Testis (tissue), 3 donors: ENCODE measurements around the gene TMEM45B. TPM values are rescaled to one million over a fixed set of nuclear protein-coding genes. Genes with fewer than 3 reads are reported as not detected.

ENCODE experiments used
- DNase-seq: peaks from one replicate; pipeline ENCODE4 v3.0.0-alpha.2; 2019
- H3K27ac ChIP-seq, 2 donors: fragments of 200-600 bp; sonication (generic); one replicate each; pipeline ENCODE4 v1.5.1; 2019
- H3K27me3 ChIP-seq: fragments of 200-600 bp; sonication (generic); one replicate; pipeline ENCODE4 v1.5.1; 2019
- H3K36me3 ChIP-seq: fragments of 200-600 bp; sonication (generic); one replicate; pipeline ENCODE4 v1.5.1; 2017; ENCODE audit warnings: low read depth; ENCODE audit errors: missing control alignments
- H3K4me1 ChIP-seq: fragments of 200-600 bp; sonication (generic); one replicate; pipeline ENCODE4 v1.5.1; 2019
- H3K4me3 ChIP-seq, 2 donors: fragments of 200-600 bp; sonication (generic); one replicate each; pipeline ENCODE4 v1.5.1; 2017 to 2019
- H3K9me3 ChIP-seq: fragments of 200-600 bp; sonication (generic); one replicate; pipeline ENCODE4 v1.5.1; 2017
- POLR2A ChIP-seq: fragments of 450-650 bp; IDR thresholded peaks from one replicate; pipeline ENCODE4 v1.6.1; 2017; ENCODE audit warnings: antibody characterized with exemption, mild to moderate bottlenecking, moderate library complexity
- WGBS, 2 donors: methylation state at CpG; one replicate each; pipeline ENCODE4 v1.1.5; 2018; 5-methylcytosine and 5-hydroxymethylcytosine counted together
- intact Hi-C: fragments of 100-400 bp; cut with DNase I; formaldehyde crosslinking; loops from one replicate; pipeline ENCODE4 v1.15.1; 2023; ENCODE audit warnings: low total_unique reads
- polyA plus RNA-seq: library from polyadenylated mRNA; stranded (reverse); fragments of 350-450 nt; fragmentation: Illumina TruSeq; extraction: RNeasy Lipid Tissue Mini Kit (QIAGEN cat#74804); gene quantifications from one replicate; pipeline ENCODE4 v1.2.3, GENCODE V29; 2014; ENCODE audit warnings: low read depth, low replicate concordance; ENCODE audit not compliant: insufficient read depth
- total RNA-seq, 2 donors: library from RNA; depleted of rRNA; stranded (reverse); fragments of >200 nt; gene quantifications; one replicate each; pipeline ENCODE4 v1.2.3, GENCODE V29; 2016
- TF ChIP-seq, protein P1 (sequence below), 3 experiments: fragments of 450-650 bp in 2 of 3; fragments of 200-600 bp in 1 of 3; sonication (generic) in 1 of 3; IDR thresholded peaks; one replicate each; pipeline ENCODE4 v1.5.1; 2016 to 2019; ENCODE audit warnings: antibody characterized with exemption in 3 of 3, mild to moderate bottlenecking in 2 of 3, moderate library complexity in 1 of 3

Gene TMEM45B
- total and polyA plus RNA-seq, 3 donors from 2014 or later = 0.12 to 0.54 TPM; not detected in 1

DNA sequence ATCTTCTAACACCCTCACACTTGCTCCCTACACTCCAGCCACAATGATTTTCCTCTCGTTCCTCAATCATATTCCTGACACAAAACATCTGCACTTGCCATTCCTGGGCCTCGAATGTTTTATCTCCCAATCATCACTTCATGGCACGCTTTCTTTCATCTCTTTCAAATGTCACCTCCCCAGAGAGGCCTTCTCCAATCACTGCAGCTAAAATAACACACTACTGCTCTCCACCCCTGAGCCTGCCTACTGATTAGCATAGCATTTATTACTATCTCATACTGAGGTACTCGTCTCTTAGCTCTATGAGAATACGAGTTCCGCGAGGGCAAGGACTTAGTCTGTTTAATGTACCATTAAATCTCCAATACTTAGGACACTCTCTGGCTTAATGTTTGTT is 56.3 kb downstream of the TMEM45B start:
- Histone ChIP-seq H3K4me3 (no peak overlapping the region), H3K27me3 (no peaks in the 10 kb centered on the region), H3K9me3 (no peaks in the 10 kb centered on the region), H3K27ac (no peak overlapping the region), H3K4me1 (no peaks in the 10 kb centered on the region), H3K36me3 (no peaks in the 10 kb centered on the region)
- 87 to 88% methylated on average over 7 of the region's 7 CpGs for WGBS, 2 donors
- no peak for TF ChIP-seq POLR2A
- TF ChIP-seq, protein P1, sequence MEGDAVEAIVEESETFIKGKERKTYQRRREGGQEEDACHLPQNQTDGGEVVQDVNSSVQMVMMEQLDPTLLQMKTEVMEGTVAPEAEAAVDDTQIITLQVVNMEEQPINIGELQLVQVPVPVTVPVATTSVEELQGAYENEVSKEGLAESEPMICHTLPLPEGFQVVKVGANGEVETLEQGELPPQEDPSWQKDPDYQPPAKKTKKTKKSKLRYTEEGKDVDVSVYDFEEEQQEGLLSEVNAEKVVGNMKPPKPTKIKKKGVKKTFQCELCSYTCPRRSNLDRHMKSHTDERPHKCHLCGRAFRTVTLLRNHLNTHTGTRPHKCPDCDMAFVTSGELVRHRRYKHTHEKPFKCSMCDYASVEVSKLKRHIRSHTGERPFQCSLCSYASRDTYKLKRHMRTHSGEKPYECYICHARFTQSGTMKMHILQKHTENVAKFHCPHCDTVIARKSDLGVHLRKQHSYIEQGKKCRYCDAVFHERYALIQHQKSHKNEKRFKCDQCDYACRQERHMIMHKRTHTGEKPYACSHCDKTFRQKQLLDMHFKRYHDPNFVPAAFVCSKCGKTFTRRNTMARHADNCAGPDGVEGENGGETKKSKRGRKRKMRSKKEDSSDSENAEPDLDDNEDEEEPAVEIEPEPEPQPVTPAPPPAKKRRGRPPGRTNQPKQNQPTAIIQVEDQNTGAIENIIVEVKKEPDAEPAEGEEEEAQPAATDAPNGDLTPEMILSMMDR (IDR thresholded peaks at IDR 0.05) = no peak
- no peak for DNase-seq
- intact Hi-C loops = no loop called here

DNA sequence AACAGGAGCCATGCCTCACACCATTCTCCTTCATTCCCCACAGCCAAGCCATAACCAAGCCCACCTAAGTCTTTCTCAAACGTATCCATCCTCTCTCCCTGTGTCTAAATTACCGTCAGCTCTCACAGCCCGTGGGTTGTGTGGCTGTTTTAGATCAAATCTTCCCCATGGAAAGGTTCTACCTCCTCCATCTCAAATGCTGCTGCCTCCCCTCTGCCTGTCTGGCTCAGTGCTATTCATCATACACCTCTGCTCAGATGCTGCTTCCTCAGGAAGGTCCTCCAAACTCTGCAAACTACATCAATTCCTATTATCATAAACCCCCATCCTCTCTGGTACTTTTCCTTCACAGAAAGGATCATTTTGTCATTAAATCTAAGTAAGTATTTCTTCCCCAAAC is 64.7 kb downstream of the TMEM45B start:
- no peaks in the 10 kb centered on the region for H3K36me3 ChIP-seq
- H3K9me3 ChIP-seq = no peaks in the 10 kb centered on the region
- TF ChIP-seq POLR2A = no peak
- TF ChIP-seq, protein P1 (IDR thresholded peaks at IDR 0.05) = no peak
- WGBS, 2 donors = 89 to 95% methylated on average over 3 of the region's 3 CpGs
- intact Hi-C loops = no loop called here
- no peaks in the 10 kb centered on the region for H3K4me1 ChIP-seq
- no peak overlapping the region for H3K4me3 ChIP-seq
- no peaks in the 10 kb centered on the region for H3K27me3 ChIP-seq
- no peak overlapping the region for H3K27ac ChIP-seq
- no peak for DNase-seq

DNA sequence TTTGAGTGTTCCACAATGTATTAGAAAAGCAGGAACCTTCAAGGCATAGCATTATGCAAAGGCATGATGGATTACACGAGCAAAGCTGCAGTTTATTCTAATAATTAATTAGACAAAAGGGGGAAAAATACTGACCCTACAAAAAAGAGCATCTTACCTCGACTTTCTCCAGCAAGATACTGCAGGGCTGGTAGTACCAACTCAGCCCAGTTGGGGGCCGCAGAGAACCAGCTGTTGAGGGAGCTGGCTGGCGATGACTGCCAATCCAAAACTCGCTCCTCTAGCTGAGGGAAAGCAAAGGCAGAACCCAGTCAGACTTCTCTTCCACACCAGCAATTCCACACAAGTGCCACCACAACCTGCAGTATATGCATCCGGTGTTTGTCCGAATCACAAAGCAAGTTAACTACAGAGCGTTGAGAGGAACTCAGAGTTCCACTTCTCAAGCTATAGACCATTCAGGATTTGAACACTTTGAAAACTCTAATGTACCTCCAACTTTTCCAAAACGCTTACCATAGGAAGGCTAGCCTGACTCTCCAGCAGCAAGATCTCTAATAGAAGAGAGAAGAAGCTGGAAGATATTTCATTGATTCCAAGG is 66.0 kb downstream of the TMEM45B start:
- H3K9me3 ChIP-seq = no peaks in the 10 kb centered on the region
- DNase-seq = peak; percentile 45
- no peaks in the 10 kb centered on the region for H3K27me3 ChIP-seq
- H3K4me3 ChIP-seq = no peak overlapping the region
- no peaks in the 10 kb centered on the region for H3K4me1 ChIP-seq
- H3K27ac ChIP-seq = no peak overlapping the region
- WGBS, 2 donors = 71 to 85% methylated on average over 9 of the region's 9 CpGs
- TF ChIP-seq, protein P1 (IDR thresholded peaks at IDR 0.05) = peak in 2 of 3 experiments; percentile 29 to 49
- TF ChIP-seq POLR2A = no peak
- H3K36me3 ChIP-seq = no peaks in the 10 kb centered on the region
- intact Hi-C loops = no loop called here

DNA sequence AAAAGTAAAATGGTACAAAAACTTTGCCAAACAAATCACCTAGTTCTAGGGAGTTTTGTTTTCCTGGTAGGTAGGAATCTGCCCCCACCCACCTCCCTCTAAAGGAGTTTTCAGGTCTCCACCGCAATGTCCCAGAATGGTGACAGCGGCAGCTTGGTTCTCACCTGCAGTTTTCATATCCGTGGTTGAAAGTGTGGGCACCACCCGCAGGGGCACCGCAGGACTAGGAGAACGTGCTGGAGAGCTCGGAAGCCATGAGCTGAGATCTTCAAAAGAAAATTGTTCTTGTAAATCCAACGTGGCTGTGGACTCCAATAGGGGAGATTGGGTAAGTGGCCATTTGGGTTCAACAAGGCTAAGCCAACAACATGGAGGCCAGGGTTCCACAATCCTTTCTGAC is 68.9 kb downstream of the TMEM45B start:
- DNase-seq = no peak
- WGBS, 2 donors = 95 to 96% methylated on average over 8 of the region's 8 CpGs
- no peak overlapping the region for H3K4me3 ChIP-seq
- no peaks in the 10 kb centered on the region for H3K9me3 ChIP-seq
- H3K4me1 ChIP-seq = no peaks in the 10 kb centered on the region
- H3K36me3 ChIP-seq = no peaks in the 10 kb centered on the region
- H3K27me3 ChIP-seq = no peaks in the 10 kb centered on the region
- H3K27ac ChIP-seq = no peak overlapping the region
- intact Hi-C loops = no loop called here
- no peak for TF ChIP-seq POLR2A

DNA sequence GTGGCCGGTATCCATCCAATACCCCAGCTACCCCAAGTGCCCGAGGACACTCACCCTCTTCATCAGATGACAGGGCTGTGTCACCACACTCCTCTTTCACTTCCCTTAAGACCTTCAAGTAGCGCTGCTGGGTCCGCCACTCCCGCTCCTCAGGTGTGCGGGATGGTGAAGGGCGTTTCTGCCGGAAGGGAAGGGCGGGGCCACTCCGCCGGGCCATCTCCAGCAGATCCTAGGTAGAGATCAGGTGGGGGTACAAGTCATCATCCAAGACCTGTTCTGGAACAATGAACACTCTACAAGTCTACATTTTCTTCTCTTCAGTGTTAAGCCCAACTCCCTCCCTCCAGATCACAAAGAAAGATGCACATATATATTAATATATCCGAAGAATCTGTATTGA is 69.7 kb downstream of the TMEM45B start:
- H3K36me3 ChIP-seq = no peaks in the 10 kb centered on the region
- TF ChIP-seq, protein P1 (IDR thresholded peaks at IDR 0.05) = no peak
- TF ChIP-seq POLR2A = no peak

More for the DNA sequence above, 69.7 kb downstream of the TMEM45B start:
- no peak overlapping the region for H3K27ac ChIP-seq
- H3K4me1 ChIP-seq = no peaks in the 10 kb centered on the region
- no peak overlapping the region for H3K4me3 ChIP-seq
- no peaks in the 10 kb centered on the region for H3K9me3 ChIP-seq
- 96 to 97% methylated on average over 8 to 12 of the region's 12 CpGs for WGBS, 2 donors
- intact Hi-C loops = no loop called here
- H3K27me3 ChIP-seq = no peaks in the 10 kb centered on the region
- DNase-seq = no peak
